Mesenchymal stem cell (in vitro differentiated cells and primary cell): Measurements from ENCODE around the gene ZBTB46. TPM values are rescaled to one million over a fixed set of nuclear protein-coding genes. Genes with fewer than 3 reads are reported as not detected.

Experiments
- small RNA-seq: library from polyadenylated mRNA; stranded (forward); fragments of <200 nt; extraction: miRNeasy Mini kit (QIAGEN cat#:217004); gene quantifications from one replicate; pipeline ENCODE3, GENCODE V24; 2013; ENCODE audit warnings: low read depth

Gene ZBTB46

Small RNA genes lying within 50 kb of the gene (small RNA-seq; reads per million reads assigned to genes)
- not detected for gene LIME1
- not detected for gene TNFRSF6B
